Measurements from ENCODE around the gene C9orf153.

The C9orf153 gene

GRCh38 chr9:86248746-86249145, 10.7 kb downstream of the C9orf153 start:
- TF ChIP-seq POU2F2 (IDR thresholded peaks at IDR 0.05; ENCODE audit: low read depth, low read length) (no peak), PAX5 (IDR thresholded peaks at IDR 0.05; ENCODE audit: insufficient read depth, low read length, severe bottlenecking) (no peak), POLR2A (IDR thresholded peaks at IDR 0.05; ENCODE audit: low read depth, low read length) (no peak), SPI1 (IDR thresholded peaks at IDR 0.05; ENCODE audit: low read depth, low read length) (no peak), POLR2AphosphoS5 (IDR thresholded peaks at IDR 0.05; ENCODE audit: low read depth, low read length) (no peak), TAF1 (IDR thresholded peaks at IDR 0.05; ENCODE audit: low read depth, low read length) (no peak)
- DNase-seq (ENCODE audit: insufficient read length, low spot score) (no peak), FAIRE-seq (no peak)

GRCh38 chr9:86246752-86247161, 12.7 kb downstream of the C9orf153 start:
- no peak for DNase-seq (ENCODE audit: insufficient read length, low spot score)
- TF ChIP-seq TAF1 (IDR thresholded peaks at IDR 0.05; ENCODE audit: low read depth, low read length) (no peak), POLR2AphosphoS5 (IDR thresholded peaks at IDR 0.05; ENCODE audit: low read depth, low read length) (no peak), SPI1 (IDR thresholded peaks at IDR 0.05; ENCODE audit: low read depth, low read length) (no peak), PAX5 (IDR thresholded peaks at IDR 0.05; ENCODE audit: insufficient read depth, low read length, severe bottlenecking) (no peak), POU2F2 (IDR thresholded peaks at IDR 0.05; ENCODE audit: low read depth, low read length) (no peak)
- FAIRE-seq, result no peak

GRCh38 chr9:86242071-86242470, 17.4 kb downstream of the C9orf153 start:
- no peak for DNase-seq (ENCODE audit: insufficient read length, low spot score)
- TF ChIP-seq SPI1 (IDR thresholded peaks at IDR 0.05; ENCODE audit: low read depth, low read length) (no peak), PAX5 (IDR thresholded peaks at IDR 0.05; ENCODE audit: insufficient read depth, low read length, severe bottlenecking) (no peak), TAF1 (IDR thresholded peaks at IDR 0.05; ENCODE audit: low read depth, low read length) (no peak), POLR2AphosphoS5 (IDR thresholded peaks at IDR 0.05; ENCODE audit: low read depth, low read length) (no peak), POU2F2 (IDR thresholded peaks at IDR 0.05; ENCODE audit: low read depth, low read length) (no peak), POLR2A (IDR thresholded peaks at IDR 0.05; ENCODE audit: low read depth, low read length) (no peak)
- peak; percentile 13 for FAIRE-seq

GRCh38 chr9:86241216-86241615, 18.2 kb downstream of the C9orf153 start:
- TF ChIP-seq POU2F2 (IDR thresholded peaks at IDR 0.05; ENCODE audit: low read depth, low read length) (no peak), POLR2AphosphoS5 (IDR thresholded peaks at IDR 0.05; ENCODE audit: low read depth, low read length) (no peak), SPI1 (IDR thresholded peaks at IDR 0.05; ENCODE audit: low read depth, low read length) (no peak), TAF1 (IDR thresholded peaks at IDR 0.05; ENCODE audit: low read depth, low read length) (no peak), POLR2A (IDR thresholded peaks at IDR 0.05; ENCODE audit: low read depth, low read length) (no peak), PAX5 (IDR thresholded peaks at IDR 0.05; ENCODE audit: insufficient read depth, low read length, severe bottlenecking) (no peak)
- FAIRE-seq (no peak), DNase-seq (ENCODE audit: insufficient read length, low spot score) (no peak)

- FAIRE-seq, result no peak
Observed at GRCh38 chr9:86238861-86239770, 20.3 kb downstream of the C9orf153 start.

GRCh38 chr9:86230858-86231257, 28.6 kb downstream of the C9orf153 start:
- DNase-seq (ENCODE audit: insufficient read length, low spot score) (no peak), FAIRE-seq (no peak)
- TF ChIP-seq TAF1 (IDR thresholded peaks at IDR 0.05; ENCODE audit: low read depth, low read length) (no peak), POU2F2 (IDR thresholded peaks at IDR 0.05; ENCODE audit: low read depth, low read length) (no peak), PAX5 (IDR thresholded peaks at IDR 0.05; ENCODE audit: insufficient read depth, low read length, severe bottlenecking) (no peak), SPI1 (IDR thresholded peaks at IDR 0.05; ENCODE audit: low read depth, low read length) (no peak), POLR2A (IDR thresholded peaks at IDR 0.05; ENCODE audit: low read depth, low read length) (no peak), POLR2AphosphoS5 (IDR thresholded peaks at IDR 0.05; ENCODE audit: low read depth, low read length) (no peak)

More at GRCh38 chr9:86238861-86239770, 20.3 kb downstream of the C9orf153 start:
- TF ChIP-seq TAF1 (IDR thresholded peaks at IDR 0.05; ENCODE audit: low read depth, low read length) (no peak), PAX5 (IDR thresholded peaks at IDR 0.05; ENCODE audit: insufficient read depth, low read length, severe bottlenecking) (no peak), POU2F2 (IDR thresholded peaks at IDR 0.05; ENCODE audit: low read depth, low read length) (no peak), SPI1 (IDR thresholded peaks at IDR 0.05; ENCODE audit: low read depth, low read length) (no peak), POLR2AphosphoS5 (IDR thresholded peaks at IDR 0.05; ENCODE audit: low read depth, low read length) (no peak), POLR2A (IDR thresholded peaks at IDR 0.05; ENCODE audit: low read depth, low read length) (no peak)
- no peak for DNase-seq (ENCODE audit: insufficient read length, low spot score)

GRCh38 chr9:86222667-86223066, 36.8 kb downstream of the C9orf153 start:
- no peak for DNase-seq (ENCODE audit: insufficient read length, low spot score)
- no peak for TF ChIP-seq PAX5 (IDR thresholded peaks at IDR 0.05; ENCODE audit: insufficient read depth, low read length, severe bottlenecking)
- no peak for TF ChIP-seq POLR2A (IDR thresholded peaks at IDR 0.05; ENCODE audit: low read depth, low read length)
- no peak for TF ChIP-seq TAF1 (IDR thresholded peaks at IDR 0.05; ENCODE audit: low read depth, low read length)
- no peak for TF ChIP-seq POU2F2 (IDR thresholded peaks at IDR 0.05; ENCODE audit: low read depth, low read length)
- TF ChIP-seq POLR2AphosphoS5 (IDR thresholded peaks at IDR 0.05; ENCODE audit: low read depth, low read length), result no peak
- TF ChIP-seq SPI1 (IDR thresholded peaks at IDR 0.05; ENCODE audit: low read depth, low read length), result no peak
- FAIRE-seq, result no peak

GRCh38 chr9:86219606-86220005, 39.9 kb downstream of the C9orf153 start:
- no peak for FAIRE-seq

GRCh38 chr9:86217076-86217755, 42.2 kb downstream of the C9orf153 start:
- FAIRE-seq (no peak), DNase-seq (ENCODE audit: insufficient read length, low spot score) (no peak)
- no peak for TF ChIP-seq SPI1 (IDR thresholded peaks at IDR 0.05; ENCODE audit: low read depth, low read length)
- TF ChIP-seq POLR2A (IDR thresholded peaks at IDR 0.05; ENCODE audit: low read depth, low read length), result no peak
- no peak for TF ChIP-seq PAX5 (IDR thresholded peaks at IDR 0.05; ENCODE audit: insufficient read depth, low read length, severe bottlenecking)

More at GRCh38 chr9:86219606-86220005, 39.9 kb downstream of the C9orf153 start:
- no peak for DNase-seq (ENCODE audit: insufficient read length, low spot score)
- TF ChIP-seq POU2F2 (IDR thresholded peaks at IDR 0.05; ENCODE audit: low read depth, low read length) (no peak), POLR2A (IDR thresholded peaks at IDR 0.05; ENCODE audit: low read depth, low read length) (no peak), POLR2AphosphoS5 (IDR thresholded peaks at IDR 0.05; ENCODE audit: low read depth, low read length) (no peak), SPI1 (IDR thresholded peaks at IDR 0.05; ENCODE audit: low read depth, low read length) (no peak), TAF1 (IDR thresholded peaks at IDR 0.05; ENCODE audit: low read depth, low read length) (no peak), PAX5 (IDR thresholded peaks at IDR 0.05; ENCODE audit: insufficient read depth, low read length, severe bottlenecking) (no peak)

All from GM12891 (cell line).